ENCODE results near the gene MPG. TPM values are rescaled to one million over a fixed set of nuclear protein-coding genes. Genes with fewer than 3 reads are reported as not detected.

MPG gene
- total RNA-seq, 1 experiment from 2014 or later: 30.6 TPM

DNA sequence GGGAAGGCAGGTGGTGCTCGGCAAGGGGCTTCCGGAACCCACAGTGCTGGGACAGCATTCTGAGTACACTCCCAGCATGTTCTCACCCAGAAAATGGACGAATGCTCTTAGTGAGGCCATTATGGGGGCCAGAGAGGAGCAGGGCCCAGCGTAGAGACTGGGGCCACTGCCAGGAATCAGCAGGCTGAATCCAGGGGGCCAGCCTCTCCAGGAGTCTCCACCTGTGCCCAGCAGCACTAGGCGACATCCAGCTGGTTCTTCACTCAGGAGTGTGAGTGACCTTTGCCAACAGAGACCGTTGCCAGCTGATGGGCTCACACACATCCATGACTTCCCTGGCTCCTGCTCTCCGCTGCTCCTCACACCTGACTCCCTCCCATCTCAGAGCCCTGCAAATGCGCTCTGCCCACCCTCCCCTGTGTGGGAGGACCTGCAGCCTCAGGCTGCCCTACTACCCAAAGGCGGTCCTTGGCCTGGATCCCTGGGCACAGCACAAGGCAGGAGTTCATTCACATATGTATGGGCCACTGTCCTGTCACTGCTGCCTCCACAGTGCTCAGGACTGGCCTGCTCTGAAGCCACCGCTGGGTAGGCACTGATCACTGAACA is 10.7 kb upstream of the MPG start:
- TF ChIP-seq, protein P1, sequence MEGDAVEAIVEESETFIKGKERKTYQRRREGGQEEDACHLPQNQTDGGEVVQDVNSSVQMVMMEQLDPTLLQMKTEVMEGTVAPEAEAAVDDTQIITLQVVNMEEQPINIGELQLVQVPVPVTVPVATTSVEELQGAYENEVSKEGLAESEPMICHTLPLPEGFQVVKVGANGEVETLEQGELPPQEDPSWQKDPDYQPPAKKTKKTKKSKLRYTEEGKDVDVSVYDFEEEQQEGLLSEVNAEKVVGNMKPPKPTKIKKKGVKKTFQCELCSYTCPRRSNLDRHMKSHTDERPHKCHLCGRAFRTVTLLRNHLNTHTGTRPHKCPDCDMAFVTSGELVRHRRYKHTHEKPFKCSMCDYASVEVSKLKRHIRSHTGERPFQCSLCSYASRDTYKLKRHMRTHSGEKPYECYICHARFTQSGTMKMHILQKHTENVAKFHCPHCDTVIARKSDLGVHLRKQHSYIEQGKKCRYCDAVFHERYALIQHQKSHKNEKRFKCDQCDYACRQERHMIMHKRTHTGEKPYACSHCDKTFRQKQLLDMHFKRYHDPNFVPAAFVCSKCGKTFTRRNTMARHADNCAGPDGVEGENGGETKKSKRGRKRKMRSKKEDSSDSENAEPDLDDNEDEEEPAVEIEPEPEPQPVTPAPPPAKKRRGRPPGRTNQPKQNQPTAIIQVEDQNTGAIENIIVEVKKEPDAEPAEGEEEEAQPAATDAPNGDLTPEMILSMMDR (conservative IDR thresholded peaks at IDR 0.05; ENCODE audit: low read depth, low read length): no peak
- TF ChIP-seq EZH2 (IDR thresholded peaks at IDR 0.05; ENCODE audit: borderline replicate concordance, low read depth, low read length, poor library complexity, severe bottlenecking): no peak
- Histone ChIP-seq H3K36me3 (ENCODE audit: insufficient read depth, low read length, poor library complexity, severe bottlenecking) (no peaks in the 10 kb centered on the region), H3K4me3 (ENCODE audit: low read depth, low read length, poor library complexity, severe bottlenecking) (no peak overlapping the region), H3K27me3 (replicated peaks; ENCODE audit: insufficient read depth, low read depth, low read length, poor library complexity) (no peaks in the 10 kb centered on the region), H3K4me1 (ENCODE audit: insufficient read depth, low read length, poor library complexity, severe bottlenecking) (peaks cover 3% of the 10 kb centered on the region), H3K9me3 (ENCODE audit: low read depth, low read length, poor library complexity, severe bottlenecking) (no peaks in the 10 kb centered on the region), H3K27ac (ENCODE audit: low read depth, low read length, poor library complexity, severe bottlenecking) (no peak overlapping the region)
- intact Hi-C loops (cut with micrococcal nuclease; ENCODE audit: unreplicated experiment): no loop called here
- DNase-seq (ENCODE audit: low spot score): no peak
- no TSS peak for BruUV-seq (replicated peaks)
- ChIA-PET CTCF (interaction anchor here (3.4 kb wide), 1 partner anchor 29 kb away, joined by 41 read pairs; no protein-coding TSS in a partner anchor), POLR2A (ENCODE audit: low non-redundant PET) (no interaction called here)

DNA sequence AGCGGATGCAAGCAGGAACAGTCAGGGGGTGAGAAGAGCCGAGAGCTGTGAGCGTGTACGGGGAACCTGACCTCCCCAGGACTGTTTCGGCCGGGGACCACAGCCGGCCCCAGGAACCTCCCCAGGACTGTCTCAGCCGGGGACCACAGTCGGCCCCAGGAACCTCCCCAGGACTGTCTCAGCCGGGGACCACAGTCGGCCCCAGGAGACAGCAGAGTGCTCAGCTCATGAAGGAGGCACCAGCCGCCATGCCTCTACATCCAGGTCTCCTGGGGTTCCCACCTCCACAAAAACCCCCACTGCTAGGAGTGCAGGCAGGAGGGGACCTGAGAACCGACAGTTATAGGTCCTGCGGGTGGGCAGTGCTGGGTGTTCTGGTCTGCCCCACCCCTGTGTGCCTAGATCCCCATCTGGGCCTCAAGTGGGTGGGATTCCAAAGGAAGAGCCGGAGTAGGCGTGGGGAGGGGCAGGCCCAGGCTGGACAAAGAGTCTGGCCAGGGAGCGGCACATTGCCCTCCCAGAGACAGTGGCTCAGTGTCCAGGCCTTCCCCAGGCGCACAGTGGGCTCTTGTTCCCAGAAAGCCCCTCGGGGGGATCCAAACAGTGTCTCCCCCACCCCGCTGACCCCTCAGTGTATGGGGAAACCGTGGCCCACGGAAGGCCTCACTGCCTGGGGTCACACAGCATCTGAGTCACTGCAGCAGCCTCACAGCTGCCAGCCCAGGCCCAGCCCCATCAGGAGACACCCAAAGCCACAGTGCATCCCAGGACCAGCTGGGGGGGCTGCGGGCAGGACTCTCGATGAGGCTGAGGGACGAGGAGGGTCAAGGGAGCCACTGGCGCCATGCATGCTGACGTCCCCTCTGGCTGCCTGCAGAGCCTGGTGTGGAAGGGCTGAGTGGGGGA is 9.9 kb upstream of the MPG start:
- Histone ChIP-seq H3K4me3 (ENCODE audit: low read depth, low read length, poor library complexity, severe bottlenecking) (no peak overlapping the region), H3K36me3 (ENCODE audit: insufficient read depth, low read length, poor library complexity, severe bottlenecking) (no peaks in the 10 kb centered on the region), H3K27me3 (replicated peaks; ENCODE audit: insufficient read depth, low read depth, low read length, poor library complexity) (no peaks in the 10 kb centered on the region), H3K9me3 (ENCODE audit: low read depth, low read length, poor library complexity, severe bottlenecking) (no peaks in the 10 kb centered on the region), H3K27ac (ENCODE audit: low read depth, low read length, poor library complexity, severe bottlenecking) (no peak overlapping the region), H3K4me1 (ENCODE audit: insufficient read depth, low read length, poor library complexity, severe bottlenecking) (peaks cover 9% of the 10 kb centered on the region)
- no peak for DNase-seq (ENCODE audit: low spot score)
- intact Hi-C loops (cut with micrococcal nuclease; ENCODE audit: unreplicated experiment): no loop called here
- ChIA-PET POLR2A (ENCODE audit: low non-redundant PET) (no interaction called here), CTCF (interaction anchor here (3.4 kb wide), 1 partner anchor 29 kb away, joined by 41 read pairs; no protein-coding TSS in a partner anchor)
- TF ChIP-seq, protein P1 (conservative IDR thresholded peaks at IDR 0.05; ENCODE audit: low read depth, low read length): no peak
- no peak for TF ChIP-seq EZH2 (IDR thresholded peaks at IDR 0.05; ENCODE audit: borderline replicate concordance, low read depth, low read length, poor library complexity, severe bottlenecking)
- no TSS peak for BruUV-seq (replicated peaks)

DNA sequence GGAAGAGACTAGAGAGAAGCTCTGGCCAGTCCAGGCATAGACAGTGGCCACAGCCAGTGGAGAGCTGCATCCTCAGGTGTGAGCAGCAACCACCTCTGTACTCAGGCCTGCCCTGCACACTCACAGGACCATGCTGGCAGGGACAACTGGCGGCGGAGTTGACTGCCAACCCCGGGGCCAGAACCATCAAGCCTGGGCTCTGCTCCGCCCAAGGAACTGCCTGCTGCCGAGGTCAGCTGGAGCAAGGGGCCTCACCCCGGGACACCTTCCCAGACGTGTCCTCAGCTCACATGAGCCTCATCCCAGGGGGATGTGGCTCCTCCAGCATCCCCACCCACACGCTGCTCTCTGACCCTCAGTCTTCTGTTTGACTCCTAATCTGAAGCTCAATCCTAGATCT is 8.8 kb upstream of the MPG start:
- Histone ChIP-seq H3K27ac (ENCODE audit: low read depth, low read length, poor library complexity, severe bottlenecking) (no peak overlapping the region), H3K27me3 (replicated peaks; ENCODE audit: insufficient read depth, low read depth, low read length, poor library complexity) (no peaks in the 10 kb centered on the region), H3K4me3 (ENCODE audit: low read depth, low read length, poor library complexity, severe bottlenecking) (no peak overlapping the region), H3K9me3 (ENCODE audit: low read depth, low read length, poor library complexity, severe bottlenecking) (no peaks in the 10 kb centered on the region), H3K36me3 (ENCODE audit: insufficient read depth, low read length, poor library complexity, severe bottlenecking) (no peaks in the 10 kb centered on the region), H3K4me1 (ENCODE audit: insufficient read depth, low read length, poor library complexity, severe bottlenecking) (peaks cover 9% of the 10 kb centered on the region)
- TF ChIP-seq, protein P1 (conservative IDR thresholded peaks at IDR 0.05; ENCODE audit: low read depth, low read length): no peak
- TF ChIP-seq EZH2 (IDR thresholded peaks at IDR 0.05; ENCODE audit: borderline replicate concordance, low read depth, low read length, poor library complexity, severe bottlenecking): no peak
- CTCF ChIA-PET: interaction anchor here (1.9 kb wide), 1 partner anchor 28 kb away, joined by 4 read pairs; no protein-coding TSS in a partner anchor
- DNase-seq (ENCODE audit: low spot score): no peak
- BruUV-seq (replicated peaks): no TSS peak
- intact Hi-C loops (cut with micrococcal nuclease; ENCODE audit: unreplicated experiment): no loop called here
- POLR2A ChIA-PET (ENCODE audit: low non-redundant PET): no interaction called here
